Lung (tissue), 12 donors: ENCODE data around the gene EHBP1. TPM values are rescaled to one million over a fixed set of nuclear protein-coding genes. Genes with fewer than 3 reads are reported as not detected.

Experiments
- ATAC-seq: fragments of 200-7000 bp; cut with Tn5 transposase; one replicate; pipeline ENCODE4 v1.9.1; 2020; ENCODE audit warnings: moderate number of reproducible peaks; ENCODE audit not compliant: insufficient read depth, low FRiP score
- DNase-seq, 3 donors: peaks; one replicate each; pipeline ENCODE4 v3.0.0-alpha.2; 2013 to 2017
- H3K27ac ChIP-seq, 2 donors: one replicate each; pipeline ENCODE4 v1.5.1; 2013; ENCODE audit warnings: mild to moderate bottlenecking in 2 of 2, moderate library complexity in 2 of 2, control low read depth in 1 of 2, inconsistent platforms in 1 of 2, low read depth in 1 of 2, low read length in 1 of 2
- H3K27me3 ChIP-seq, 3 donors: one replicate each; pipeline ENCODE4 v1.5.1; 2013; ENCODE audit warnings: low read length in 2 of 3; ENCODE audit not compliant: control insufficient read depth in 3 of 3, insufficient read depth in 3 of 3
- H3K36me3 ChIP-seq, 4 donors: one replicate each; pipeline ENCODE4 v1.5.1; 2013; ENCODE audit warnings: low read length in 4 of 4, mild to moderate bottlenecking in 1 of 4, moderate library complexity in 1 of 4; ENCODE audit not compliant: control insufficient read depth in 4 of 4, insufficient read depth in 4 of 4
- H3K4me1 ChIP-seq, 5 donors: one replicate each; pipeline ENCODE4 v1.5.1; 2013; ENCODE audit warnings: low read length in 5 of 5, mild to moderate bottlenecking in 2 of 5, moderate library complexity in 1 of 5; ENCODE audit not compliant: control insufficient read depth in 5 of 5, insufficient read depth in 5 of 5
- H3K4me3 ChIP-seq: one replicate; pipeline ENCODE4 v1.5.1; 2013; ENCODE audit warnings: mild to moderate bottlenecking, control low read depth, moderate library complexity
- H3K9ac ChIP-seq, 2 donors: one replicate each; pipeline ENCODE4 v1.5.1; 2013; ENCODE audit warnings: low read length in 2 of 2, control low read depth in 1 of 2; ENCODE audit not compliant: insufficient read depth in 1 of 2
- H3K9me3 ChIP-seq, 4 donors: one replicate each; pipeline ENCODE4 v1.5.1; 2013; ENCODE audit warnings: low read length in 3 of 4, mild to moderate bottlenecking in 1 of 4, moderate library complexity in 1 of 4; ENCODE audit not compliant: control insufficient read depth in 4 of 4, insufficient read depth in 3 of 4
- CTCF ChIP-seq: IDR thresholded peaks from 2 replicates; pipeline ENCODE4 v1.5.1; 2012; ENCODE audit warnings: mild to moderate bottlenecking; ENCODE audit errors: control extremely low read depth, extremely low read depth
- WGBS, 2 donors: extraction: QIAGEN DNeasy Blood & Tissue Kit; methylation state at CpG; one replicate each; pipeline ENCODE4 v1.1.7; 2013; 5-methylcytosine and 5-hydroxymethylcytosine counted together
- polyA plus RNA-seq, 2 donors: library from polyadenylated mRNA; stranded (reverse); fragments of 200-250 nt; gene quantifications; one replicate each; pipeline ENCODE4 v1.2.1, GENCODE V29; 2013
- total RNA-seq, 2 donors: library from RNA; depleted of rRNA in 1 of 2; stranded (reverse); fragments of >200 nt in 1 of 2; gene quantifications; one replicate each; pipeline ENCODE4 v1.2.1, GENCODE V29; 2014 to 2021
- donor health status: control.
- donor health status: control.
- donor health status: Bipolar disorder and iron deficiency.
- donor health status: healthy.
- donor health status: DM: yes; HTN: yes; CAD: no.

The EHBP1 gene
- total and polyA plus RNA-seq, 4 donors, result 7.9 to 83.2 (median 22.7) TPM

- H3K27ac ChIP-seq, result no peak overlapping the region
- H3K36me3 ChIP-seq, result no peaks in the 10 kb centered on the region
- DNase-seq (no peak), ATAC-seq (no peak)
- H3K27me3 ChIP-seq, result no peaks in the 10 kb centered on the region
- H3K4me3 ChIP-seq, result no peak overlapping the region
- H3K4me1 ChIP-seq, result no peaks in the 10 kb centered on the region
- no peak overlapping the region for H3K9ac ChIP-seq
- H3K9me3 ChIP-seq, result no peaks in the 10 kb centered on the region
- no peak for TF ChIP-seq CTCF
- WGBS, 2 donors, result 69 to 85% methylated on average over 4 of the region's 4 CpGs
Observed at GRCh38 chr2:63081404-63081803, 375.9 kb downstream of the EHBP1 start.

DNA sequence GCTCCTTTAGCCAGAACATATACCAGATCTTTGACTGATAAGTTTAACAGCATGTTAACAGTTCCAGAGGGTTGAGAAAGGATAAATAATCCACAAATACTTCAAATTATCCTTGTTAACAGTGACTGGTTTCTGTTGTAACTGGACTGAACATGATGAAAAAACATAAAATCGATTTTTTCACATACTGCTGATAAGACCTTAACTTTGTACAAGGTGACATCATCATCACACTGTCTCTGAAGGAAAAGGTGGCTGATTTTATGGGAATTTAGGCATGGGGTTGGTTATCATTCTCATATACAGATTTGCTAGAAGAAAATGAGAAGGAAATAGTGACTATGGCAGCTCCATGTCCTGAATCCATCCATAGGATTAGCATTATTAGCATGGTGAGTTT is 381.2 kb downstream of the EHBP1 start:
- no peak overlapping the region for H3K27ac ChIP-seq
- H3K4me1 ChIP-seq, result no peaks in the 10 kb centered on the region
- no peak overlapping the region for H3K9ac ChIP-seq
- no peak overlapping the region for H3K4me3 ChIP-seq
- no peaks in the 10 kb centered on the region for H3K9me3 ChIP-seq
- no peak for DNase-seq
- no peak for ATAC-seq
- WGBS, 2 donors, result 51 to 67% methylated on average over 1 of the region's 1 CpG
- H3K27me3 ChIP-seq, result no peaks in the 10 kb centered on the region
- no peaks in the 10 kb centered on the region for H3K36me3 ChIP-seq
- TF ChIP-seq CTCF, result no peak

- ATAC-seq, result no peak
- WGBS, 2 donors, result 76 to 90% methylated on average over 1 of the region's 1 CpG
- no peak overlapping the region for H3K27ac ChIP-seq
Observed at GRCh38 chr2:63092401-63092800, 386.9 kb downstream of the EHBP1 start.

More at GRCh38 chr2:63092401-63092800, 386.9 kb downstream of the EHBP1 start:
- Histone ChIP-seq H3K4me1 (peaks cover 0 to 5% (median 0%) of the 10 kb centered on the region in 5 donors), H3K36me3 (no peaks in the 10 kb centered on the region), H3K4me3 (no peak overlapping the region), H3K9ac (no peak overlapping the region), H3K27me3 (no peaks in the 10 kb centered on the region), H3K9me3 (no peaks in the 10 kb centered on the region)
- no peak for TF ChIP-seq CTCF
- peak in 2 of 3 donors; percentile 75 to 83 for DNase-seq
